ENCODE measurements around the gene ALDH1L1.

- TF ChIP-seq CTCF (IDR thresholded peaks at IDR 0.05; ENCODE audit: low read length) (no peak), EZH2phosphoT487 (IDR thresholded peaks at IDR 0.05; ENCODE audit: low read length) (no peak), EZH2 (optimal IDR thresholded peaks at IDR 0.05; ENCODE audit: low read depth, low read length) (no peak)
These were observed 68.6 kb downstream of the ALDH1L1 start for GRCh38 chr3:126111566-126112475.
